ENCODE results near the gene CRISPLD2.

DNA sequence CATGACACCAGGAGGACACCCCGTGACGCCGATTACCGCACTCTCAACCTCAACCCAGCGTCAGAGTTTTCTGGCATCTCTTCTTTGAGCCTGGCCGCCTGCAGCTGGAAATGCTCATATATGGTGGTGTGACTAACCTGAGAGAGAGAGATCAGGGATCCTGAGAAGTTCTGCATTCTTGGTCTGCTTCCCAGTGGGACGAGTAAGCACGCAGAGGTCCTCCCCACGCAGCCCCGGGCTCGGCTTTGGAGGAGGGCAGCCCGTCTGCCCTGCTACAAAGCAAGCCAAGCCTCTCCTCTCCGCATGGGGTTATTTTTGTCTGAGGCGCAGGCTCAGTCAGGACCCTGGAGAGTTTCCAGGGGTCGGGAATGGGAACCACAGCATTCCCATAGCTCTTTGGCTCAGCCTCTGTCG, 16.5 kb downstream of the CRISPLD2 start:
- TF ChIP-seq EZH2phosphoT487 (IDR thresholded peaks at IDR 0.05; ENCODE audit: borderline replicate concordance, low read depth, low read length) (no peak), CTCF (conservative IDR thresholded peaks at IDR 0.05; ENCODE audit: low read length) (no peak)

Measured in OCI-LY7 (cell line).